Hematopoietic multipotent progenitor cell treated with erythropoietin and hydrocortisone succinate and interleukin-3 and kit ligand, for 4 days (in vitro differentiated cells): ENCODE measurements around the gene NELFE.
"Not testable (repeated sequence)": the region's sequence is repeated elsewhere in the genome, so short reads cannot be mapped to it uniquely, and the experiment has no call there.

Source experiments
- DNase-seq: peaks from one replicate; pipeline ENCODE4 v3.0.0-alpha.2; 2015

NELFE gene

GRCh38 chr6:31911826-31912585, 46.8 kb downstream of the NELFE start:
- DNase-seq: no peak

GRCh38 chr6:31909298-31909697, 49.5 kb downstream of the NELFE start:
- DNase-seq: not testable (repeated sequence)

DNA sequence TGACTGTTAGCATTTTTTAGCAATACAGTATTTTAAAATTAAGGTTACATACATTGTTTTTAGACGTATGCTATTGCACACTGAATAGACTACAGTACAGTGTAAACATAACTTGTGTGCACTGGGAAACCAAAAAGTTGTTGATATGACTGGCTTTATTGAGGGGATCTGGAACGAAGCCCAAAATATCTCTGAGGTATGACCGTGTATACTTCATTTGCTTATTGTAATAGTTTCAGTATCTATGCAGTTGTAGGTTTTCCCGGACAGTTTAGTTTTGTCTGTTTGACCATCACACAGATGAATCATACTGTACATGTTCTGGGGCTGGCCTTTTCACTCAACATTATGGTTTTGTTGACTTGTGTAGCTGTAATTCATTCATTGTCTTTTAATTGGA, 50.0 kb downstream of the NELFE start:
- no peak for DNase-seq

DNA sequence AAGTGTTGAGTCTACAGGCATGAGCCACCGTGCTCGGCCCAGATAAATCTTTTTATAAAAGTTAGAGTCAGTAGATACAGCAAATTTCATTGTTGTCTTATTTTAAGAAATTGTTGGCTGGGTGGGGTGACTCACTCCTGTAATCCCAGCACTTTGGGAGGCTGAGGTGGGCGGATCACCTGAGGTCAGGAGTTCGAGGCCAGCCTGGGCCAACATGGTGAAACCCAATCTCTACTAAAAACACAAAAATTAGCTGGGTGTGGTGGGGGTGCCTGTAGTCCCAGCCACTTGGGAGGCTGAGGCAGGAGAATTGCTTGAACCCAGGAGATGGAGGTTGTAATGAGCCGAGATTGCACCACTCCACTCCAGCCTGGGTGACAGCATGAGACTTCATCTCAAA, 50.5 kb downstream of the NELFE start:
- DNase-seq: not testable (repeated sequence)

GRCh38 chr6:31907158-31907813, 51.5 kb downstream of the NELFE start:
- peak; percentile 82 for DNase-seq

DNA sequence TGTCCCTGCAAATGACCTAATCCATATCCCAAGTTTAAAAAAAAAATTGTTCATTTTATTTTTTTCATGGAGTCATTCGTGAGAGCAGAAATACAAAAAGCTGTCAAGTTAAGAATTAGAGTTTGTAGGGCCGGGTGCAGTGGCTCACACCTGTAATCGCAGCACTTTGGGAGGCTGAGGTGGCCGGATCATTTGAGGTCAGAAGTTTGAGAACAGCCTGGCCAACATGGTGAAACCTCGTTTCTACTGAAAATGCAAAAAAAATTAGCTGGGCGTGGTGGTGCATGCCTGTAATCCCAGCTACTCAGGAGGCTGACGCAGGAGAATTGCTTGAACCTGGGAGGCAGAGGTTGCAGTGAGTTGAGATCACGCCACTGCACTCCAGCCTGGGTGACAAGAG, 52.0 kb downstream of the NELFE start:
- not testable (repeated sequence) for DNase-seq

- no peak for DNase-seq
Measured at GRCh38 chr6:31906122-31906521, 52.6 kb downstream of the NELFE start.

DNA sequence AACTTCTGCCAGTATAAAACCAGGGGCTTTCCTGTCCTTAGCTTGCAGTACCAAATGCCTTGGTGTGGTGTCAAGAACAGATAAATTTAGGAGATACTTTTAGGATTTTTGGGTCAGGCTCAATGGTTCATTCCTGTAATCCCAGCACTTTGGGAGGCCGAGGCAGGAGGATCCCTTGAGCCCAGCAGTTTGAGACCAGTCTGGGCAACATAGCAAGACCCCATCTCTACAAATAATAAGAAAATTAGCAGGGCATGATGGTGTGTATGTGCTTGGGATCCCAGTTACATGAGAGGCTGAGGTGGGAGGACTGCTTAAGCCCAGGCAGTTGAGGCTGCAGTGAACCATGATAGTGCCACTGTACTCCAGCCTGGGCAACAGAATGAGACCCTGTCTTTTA, 53.7 kb downstream of the NELFE start:
- no peak for DNase-seq

- DNase-seq: peak; percentile 63
Measured at GRCh38 chr6:31903957-31904356, 54.8 kb downstream of the NELFE start.
